Neural cell (in vitro differentiated cells): ENCODE results near the gene CTDSPL. TPM values are rescaled to one million over a fixed set of nuclear protein-coding genes. Genes with fewer than 3 reads are reported as not detected.

Source experiments
- H2AFZ ChIP-seq: fragments of 200-600, 300-800 bp; sonication (generic), shearing (Covaris generic); 2 replicates; pipeline ENCODE4 v1.6.0; 2014; ENCODE audit warnings: low read depth, mild to moderate bottlenecking, antibody characterized with exemption, low read length, moderate library complexity
- H3F3A ChIP-seq: fragments of 200-600 bp; shearing (Covaris generic); 2 replicates; pipeline ENCODE4 v1.6.1; 2016; ENCODE audit warnings: mild to moderate bottlenecking, moderate library complexity, mixed read lengths, antibody characterized with exemption, low read length; ENCODE audit not compliant: insufficient read depth, poor library complexity, severe bottlenecking
- H3K27ac ChIP-seq: fragments of 200-600, 300-800 bp; sonication (generic), shearing (Covaris generic); 2 replicates; pipeline ENCODE4 v1.5.1; 2014; ENCODE audit warnings: mild to moderate bottlenecking, low read length, moderate library complexity
- H3K27me3 ChIP-seq: fragments of 300-800, 200-600 bp; sonication (generic), shearing (Covaris generic); 2 replicates; pipeline ENCODE4 v1.6.0; 2014; ENCODE audit warnings: mild to moderate bottlenecking, low read depth, low read length, moderate library complexity; ENCODE audit not compliant: insufficient read depth
- H3K36me3 ChIP-seq: fragments of 300-800, 200-600 bp; sonication (generic), shearing (Covaris generic); 2 replicates; pipeline ENCODE4 v1.5.1; 2014; ENCODE audit warnings: mild to moderate bottlenecking, antibody characterized with exemption, low read length, moderate library complexity; ENCODE audit not compliant: insufficient read depth
- H3K4me2 ChIP-seq: fragments of 300-800, 200-600 bp; sonication (generic), shearing (Covaris generic); 2 replicates; pipeline ENCODE4 v1.6.0; 2014; ENCODE audit warnings: mild to moderate bottlenecking, low read length
- H3K4me3 ChIP-seq: fragments of 300-800, 200-600 bp; sonication (generic), shearing (Covaris generic); 2 replicates; pipeline ENCODE4 v1.5.1; 2014; ENCODE audit warnings: mild to moderate bottlenecking, low read length, moderate library complexity
- H3K79me2 ChIP-seq: fragments of 200-600 bp; shearing (Covaris generic); replicated peaks from 2 replicates; pipeline ENCODE4 v1.6.0; 2014; ENCODE audit warnings: mild to moderate bottlenecking, low read length, moderate library complexity; ENCODE audit not compliant: insufficient read depth
- H3K9ac ChIP-seq: fragments of 300-800, 200-600 bp; sonication (generic), shearing (Covaris generic); 2 replicates; pipeline ENCODE4 v1.6.1; 2016; ENCODE audit warnings: mild to moderate bottlenecking, low read length, mixed read lengths
- H3K9me2 ChIP-seq: fragments of 200-600 bp; shearing (Covaris generic); 2 replicates; pipeline ENCODE4 v1.6.1; 2016; ENCODE audit warnings: mild to moderate bottlenecking, low read length, mixed read lengths; ENCODE audit not compliant: insufficient read depth
- H3K9me3 ChIP-seq: fragments of 200-600, 300-800 bp; sonication (generic), shearing (Covaris generic); 2 replicates; pipeline ENCODE4 v1.6.1; 2016; ENCODE audit warnings: mild to moderate bottlenecking, mixed run types, low read length, moderate library complexity, mixed read lengths
- H4K20me1 ChIP-seq: fragments of 200-600 bp; shearing (Covaris generic); 2 replicates; pipeline ENCODE4 v1.6.1; 2016; ENCODE audit warnings: mild to moderate bottlenecking, mixed run types; ENCODE audit not compliant: insufficient read depth
- EP300 ChIP-seq: fragments of 450-650 bp; conservative IDR thresholded peaks from 2 replicates; pipeline ENCODE4 v1.6.1; 2014; ENCODE audit warnings: antibody characterized with exemption, mild to moderate bottlenecking, moderate library complexity; ENCODE audit not compliant: poor library complexity, severe bottlenecking
- EZH2 ChIP-seq: fragments of 200-600, 300-800 bp; shearing (Covaris generic), sonication (generic); IDR thresholded peaks from 2 replicates; pipeline ENCODE4 v1.6.1; 2014; ENCODE audit warnings: antibody characterized with exemption, low read length, borderline replicate concordance, mild to moderate bottlenecking; ENCODE audit not compliant: insufficient read depth, poor library complexity, severe bottlenecking
- MXI1 ChIP-seq: fragments of 450-650 bp; conservative IDR thresholded peaks from 2 replicates; pipeline ENCODE4 v1.6.1; 2014; ENCODE audit warnings: antibody characterized with exemption, mild to moderate bottlenecking; ENCODE audit not compliant: poor library complexity, severe bottlenecking
- POLR2AphosphoS5 ChIP-seq: IDR thresholded peaks from 2 replicates; pipeline ENCODE4 v1.6.1; 2012
- RAD21 ChIP-seq: fragments of 450-650 bp; conservative IDR thresholded peaks from 2 replicates; pipeline ENCODE4 v1.6.1; 2014; ENCODE audit warnings: antibody characterized with exemption, mild to moderate bottlenecking, moderate library complexity
- SMC3 ChIP-seq: fragments of 450-650 bp; conservative IDR thresholded peaks from 2 replicates; pipeline ENCODE4 v1.6.1; 2014; ENCODE audit warnings: antibody characterized with exemption, mild to moderate bottlenecking, moderate library complexity; ENCODE audit not compliant: poor library complexity
- TAF1 ChIP-seq: IDR thresholded peaks from 2 replicates; pipeline ENCODE4 v1.6.1; 2012; ENCODE audit warnings: low read depth
- polyA plus RNA-seq: library from polyadenylated mRNA; depleted of rRNA; stranded (reverse); fragments of >200 nt; gene quantifications from 2 replicates; pipeline ENCODE4 v1.2.3, GENCODE V29; 2014
- TF ChIP-seq, protein P1 (sequence below): IDR thresholded peaks from 2 replicates; pipeline ENCODE4 v1.6.1; 2012; ENCODE audit warnings: borderline replicate concordance

The CTDSPL gene
- polyA plus RNA-seq, 1 donor from 2014 or later = 17.0 TPM

DNA sequence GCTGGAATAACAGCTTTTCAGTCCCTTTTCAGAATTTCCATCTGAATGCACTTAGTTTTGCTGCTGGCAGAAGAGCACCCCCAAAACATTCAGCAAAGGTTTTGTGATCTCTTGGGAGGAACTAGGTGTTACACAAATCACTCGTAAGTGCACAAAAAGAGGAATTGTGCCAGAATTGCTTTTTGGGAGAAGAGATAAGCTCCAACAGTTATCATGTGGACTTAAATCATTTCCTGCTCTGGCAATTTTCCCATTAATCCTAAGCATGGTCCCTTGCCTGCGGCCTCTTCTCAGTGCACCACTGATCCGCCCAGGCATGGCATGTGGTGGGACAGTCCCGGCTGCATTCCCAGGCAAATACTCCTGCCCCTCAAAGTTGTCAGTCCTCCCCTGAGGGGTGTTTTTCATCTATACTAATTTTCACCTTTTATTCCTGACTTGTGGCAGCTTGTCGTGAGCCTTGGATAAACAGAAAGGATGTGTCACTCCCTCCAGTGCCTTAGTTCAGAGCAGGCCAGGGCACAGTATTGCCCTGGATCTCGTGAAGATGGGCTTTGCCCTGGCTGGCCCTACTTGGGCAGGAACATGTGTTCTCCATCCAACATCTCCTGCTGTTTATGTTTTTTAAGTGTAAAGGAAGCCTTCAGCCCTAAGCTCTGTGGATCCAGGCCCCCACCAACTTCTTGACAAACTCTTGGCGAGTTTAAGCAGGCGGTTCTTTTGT, 84.3 kb downstream of the CTDSPL start:
- H4K20me1 ChIP-seq = no peaks in the 10 kb centered on the region
- no peaks in the 10 kb centered on the region for H3K9me3 ChIP-seq
- no peak for TF ChIP-seq MXI1
- no peak for TF ChIP-seq SMC3
- no peak for TF ChIP-seq EZH2
- TF ChIP-seq EP300 = no peak
- TF ChIP-seq TAF1 = no peak
- no peak overlapping the region for H3K9ac ChIP-seq
- no peak overlapping the region for H3K4me3 ChIP-seq
- no peak overlapping the region for H3K27ac ChIP-seq
- H3K79me2 ChIP-seq = no peaks in the 10 kb centered on the region
- H3F3A ChIP-seq = no peaks in the 10 kb centered on the region
- H3K9me2 ChIP-seq = no peaks in the 10 kb centered on the region
- no peak overlapping the region for H2AFZ ChIP-seq
- H3K27me3 ChIP-seq = no peaks in the 10 kb centered on the region
- H3K4me2 ChIP-seq = no peak overlapping the region
- no peaks in the 10 kb centered on the region for H3K36me3 ChIP-seq

DNA sequence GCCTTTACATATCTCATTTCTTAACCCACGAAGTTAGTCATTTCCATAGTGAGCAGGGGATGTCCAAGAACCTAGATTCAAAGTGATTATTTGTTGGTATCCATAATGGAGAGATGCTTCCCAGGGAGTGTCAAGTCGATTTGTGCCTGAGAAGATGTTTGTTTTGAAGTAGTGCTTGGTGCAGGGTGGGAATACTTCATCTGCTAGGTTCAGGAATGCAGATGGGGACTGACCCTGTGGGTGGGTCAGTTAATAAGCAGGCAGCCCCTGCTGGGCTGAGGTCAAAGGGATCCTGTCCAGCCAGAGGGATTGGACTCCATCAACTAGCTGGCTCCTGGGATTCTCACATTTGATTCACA, 84.8 kb downstream of the CTDSPL start:
- Histone ChIP-seq H3K9me3 (no peaks in the 10 kb centered on the region), H3K4me2 (no peak overlapping the region), H3K79me2 (no peaks in the 10 kb centered on the region), H4K20me1 (no peaks in the 10 kb centered on the region), H3K9ac (no peak overlapping the region), H3F3A (no peaks in the 10 kb centered on the region), H3K36me3 (no peaks in the 10 kb centered on the region), H3K4me3 (no peak overlapping the region), H2AFZ (no peak overlapping the region), H3K27ac (no peak overlapping the region), H3K9me2 (no peaks in the 10 kb centered on the region), H3K27me3 (no peaks in the 10 kb centered on the region)
- TF ChIP-seq TAF1 = no peak
- TF ChIP-seq RAD21 = no peak
- TF ChIP-seq EZH2 = no peak
- TF ChIP-seq POLR2AphosphoS5 = no peak
- TF ChIP-seq SMC3 = no peak
- TF ChIP-seq MXI1 = no peak

DNA sequence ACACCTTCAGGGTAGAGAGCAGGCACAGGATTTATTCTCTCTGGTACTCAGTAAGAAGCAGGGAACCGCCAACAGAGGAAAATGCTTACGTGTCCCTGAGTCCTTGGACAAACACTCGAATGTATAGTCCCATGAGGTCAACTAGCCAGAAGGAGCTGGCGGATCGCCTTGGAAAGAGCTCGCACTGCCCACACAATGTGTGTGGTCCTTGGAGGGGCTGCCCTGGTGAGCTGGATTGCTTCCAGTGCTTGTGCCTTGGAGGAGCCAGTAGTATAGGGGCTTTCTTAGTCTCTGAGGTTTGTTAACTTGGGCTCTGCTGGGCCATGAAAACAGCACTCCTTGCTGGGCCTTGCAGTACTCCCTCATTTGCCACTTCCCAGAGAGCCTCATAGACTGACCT, 88.2 kb downstream of the CTDSPL start:
- no peak overlapping the region for H3K9ac ChIP-seq
- H3K9me2 ChIP-seq = no peaks in the 10 kb centered on the region
- H3K79me2 ChIP-seq = no peaks in the 10 kb centered on the region
- H3K27ac ChIP-seq = no peak overlapping the region
- no peaks in the 10 kb centered on the region for H3F3A ChIP-seq
- H3K9me3 ChIP-seq = no peaks in the 10 kb centered on the region
- no peaks in the 10 kb centered on the region for H4K20me1 ChIP-seq
- TF ChIP-seq, protein P1, sequence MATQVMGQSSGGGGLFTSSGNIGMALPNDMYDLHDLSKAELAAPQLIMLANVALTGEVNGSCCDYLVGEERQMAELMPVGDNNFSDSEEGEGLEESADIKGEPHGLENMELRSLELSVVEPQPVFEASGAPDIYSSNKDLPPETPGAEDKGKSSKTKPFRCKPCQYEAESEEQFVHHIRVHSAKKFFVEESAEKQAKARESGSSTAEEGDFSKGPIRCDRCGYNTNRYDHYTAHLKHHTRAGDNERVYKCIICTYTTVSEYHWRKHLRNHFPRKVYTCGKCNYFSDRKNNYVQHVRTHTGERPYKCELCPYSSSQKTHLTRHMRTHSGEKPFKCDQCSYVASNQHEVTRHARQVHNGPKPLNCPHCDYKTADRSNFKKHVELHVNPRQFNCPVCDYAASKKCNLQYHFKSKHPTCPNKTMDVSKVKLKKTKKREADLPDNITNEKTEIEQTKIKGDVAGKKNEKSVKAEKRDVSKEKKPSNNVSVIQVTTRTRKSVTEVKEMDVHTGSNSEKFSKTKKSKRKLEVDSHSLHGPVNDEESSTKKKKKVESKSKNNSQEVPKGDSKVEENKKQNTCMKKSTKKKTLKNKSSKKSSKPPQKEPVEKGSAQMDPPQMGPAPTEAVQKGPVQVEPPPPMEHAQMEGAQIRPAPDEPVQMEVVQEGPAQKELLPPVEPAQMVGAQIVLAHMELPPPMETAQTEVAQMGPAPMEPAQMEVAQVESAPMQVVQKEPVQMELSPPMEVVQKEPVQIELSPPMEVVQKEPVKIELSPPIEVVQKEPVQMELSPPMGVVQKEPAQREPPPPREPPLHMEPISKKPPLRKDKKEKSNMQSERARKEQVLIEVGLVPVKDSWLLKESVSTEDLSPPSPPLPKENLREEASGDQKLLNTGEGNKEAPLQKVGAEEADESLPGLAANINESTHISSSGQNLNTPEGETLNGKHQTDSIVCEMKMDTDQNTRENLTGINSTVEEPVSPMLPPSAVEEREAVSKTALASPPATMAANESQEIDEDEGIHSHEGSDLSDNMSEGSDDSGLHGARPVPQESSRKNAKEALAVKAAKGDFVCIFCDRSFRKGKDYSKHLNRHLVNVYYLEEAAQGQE = no peak
- H2AFZ ChIP-seq = no peak overlapping the region
- H3K4me2 ChIP-seq = no peak overlapping the region
- no peak overlapping the region for H3K4me3 ChIP-seq
- no peaks in the 10 kb centered on the region for H3K27me3 ChIP-seq
- H3K36me3 ChIP-seq = no peaks in the 10 kb centered on the region
